Measurements from ENCODE around the gene KXD1. TPM values are rescaled to one million over a fixed set of nuclear protein-coding genes. Genes with fewer than 3 reads are reported as not detected.

The KXD1 gene
- total RNA-seq, 1 donor from 2014 or later = 124 TPM

- intact Hi-C loops (cut with micrococcal nuclease) = no loop called here
- Mint-ChIP-seq H3K27me3 (no peaks in the 10 kb centered on the region), H3K27ac (peak overlapping the region; percentile 88), H3K4me3 (peak overlapping the region; percentile 96), H3K4me1 (peaks cover 22% of the 10 kb centered on the region), H3K9me3 (no peaks in the 10 kb centered on the region), H3K36me3 (ENCODE audit: low read depth) (peaks cover 19% of the 10 kb centered on the region)
- peak; percentile 72 for DNase-seq
Observed at GRCh38 chr19:18541992-18542940, 15.4 kb upstream of the KXD1 start.

DNA sequence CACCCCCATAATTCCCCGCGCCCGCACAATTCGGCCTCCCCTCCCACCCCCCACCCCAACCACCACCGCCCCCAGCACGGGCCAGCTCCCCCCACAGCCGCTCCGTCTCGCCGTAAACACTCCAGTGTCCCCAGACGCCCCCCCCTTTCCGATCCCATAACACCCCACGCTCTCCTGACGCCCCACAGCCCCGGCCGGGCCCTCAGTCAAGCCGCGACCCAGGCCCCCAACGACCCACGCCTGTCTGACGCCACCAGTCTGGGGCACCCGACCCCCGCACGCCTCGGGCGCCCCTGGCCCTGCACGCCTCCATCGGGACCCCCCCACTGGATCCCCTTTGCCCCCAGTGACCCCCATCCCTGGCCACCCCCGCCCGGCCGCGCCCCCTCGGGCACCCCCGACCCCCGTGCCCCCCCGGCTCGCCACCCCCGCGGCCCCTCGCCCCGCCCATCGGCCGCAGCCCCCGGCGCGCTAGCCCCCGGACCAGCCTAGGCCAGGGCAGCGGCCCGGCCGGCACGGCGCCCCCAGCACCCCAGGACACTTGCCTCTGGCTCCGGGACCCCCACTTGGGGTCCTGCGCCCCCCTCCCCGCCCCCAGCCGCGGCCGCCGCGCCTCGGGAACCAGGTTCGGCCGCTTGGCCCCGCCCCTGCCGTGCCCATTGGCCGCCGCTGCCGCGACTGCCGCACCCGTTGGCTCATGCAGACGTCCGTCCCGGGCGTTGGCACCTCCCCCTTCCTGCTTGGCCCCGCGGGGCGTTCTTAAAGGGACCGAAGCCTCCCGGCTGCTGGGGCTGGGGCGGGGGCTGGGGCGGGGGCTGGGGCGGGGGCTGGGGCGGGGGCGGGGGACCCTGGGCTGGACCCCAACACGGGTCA lies 14.5 kb upstream of the KXD1 start, which contains the start of gene FKBP8:
FKBP8 (minus strand) TSS at position 633 of the 873 bp plus-strand sequence. CDS start 1,603 bp downstream, outside the sequence.
- Mint-ChIP-seq H3K4me1 (peaks cover 22% of the 10 kb centered on the region), H3K36me3 (ENCODE audit: low read depth) (peaks cover 15% of the 10 kb centered on the region), H3K9me3 (no peaks in the 10 kb centered on the region), H3K4me3 (peak within 1 kb of the TSS; percentile 99), H3K27me3 (no peaks in the 10 kb centered on the region), H3K27ac (peak within 1 kb of the TSS; percentile 99)
- DNase-seq = peak; percentile 99
- intact Hi-C loops (cut with micrococcal nuclease) = no loop called here

GRCh38 chr19:18543814-18544475 lies 13.7 kb upstream of the KXD1 start:
- intact Hi-C loops (cut with micrococcal nuclease) = loop anchor here (1.0 kb wide), 6 partner anchors 13 to 375 kb away; partner anchors contain the start of genes COPE, DDX49, ELL and KXD1
- peak; percentile 96 for DNase-seq
- peak overlapping the region; percentile 99 for H3K4me3 Mint-ChIP-seq

DNA sequence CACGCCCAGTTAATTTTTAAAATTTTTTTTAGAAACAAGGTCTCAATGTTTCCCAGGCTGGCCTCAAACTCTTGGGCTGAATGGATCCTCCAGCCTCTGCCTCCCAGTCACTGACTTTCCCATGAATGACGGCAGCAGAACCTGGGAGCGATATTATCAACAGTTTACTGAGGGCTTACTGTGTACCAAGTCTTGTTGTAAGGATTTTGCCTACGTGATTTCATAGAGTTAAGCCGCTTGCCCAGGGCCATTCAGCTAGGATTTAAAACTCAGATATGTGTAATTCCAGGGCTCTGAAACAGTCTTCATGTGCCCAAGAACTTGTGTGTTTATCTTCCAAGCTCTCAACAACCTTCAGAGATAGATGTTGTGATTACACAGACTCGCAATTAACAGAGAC lies 6.0 kb upstream of the KXD1 start:
- no peak for DNase-seq
- Mint-ChIP-seq H3K4me3 (no peak overlapping the region), H3K27ac (no peak overlapping the region), H3K9me3 (no peaks in the 10 kb centered on the region), H3K36me3 (ENCODE audit: low read depth) (no peaks in the 10 kb centered on the region), H3K4me1 (no peaks in the 10 kb centered on the region), H3K27me3 (no peaks in the 10 kb centered on the region)
- intact Hi-C loops (cut with micrococcal nuclease) = no loop called here

More at GRCh38 chr19:18543814-18544475, 13.7 kb upstream of the KXD1 start:
- no peaks in the 10 kb centered on the region for H3K9me3 Mint-ChIP-seq
- H3K4me1 Mint-ChIP-seq = peaks cover 22% of the 10 kb centered on the region
- peak overlapping the region; percentile 99 for H3K27ac Mint-ChIP-seq
- H3K27me3 Mint-ChIP-seq = no peaks in the 10 kb centered on the region
- H3K36me3 Mint-ChIP-seq (ENCODE audit: low read depth) = peaks cover 12% of the 10 kb centered on the region

DNA sequence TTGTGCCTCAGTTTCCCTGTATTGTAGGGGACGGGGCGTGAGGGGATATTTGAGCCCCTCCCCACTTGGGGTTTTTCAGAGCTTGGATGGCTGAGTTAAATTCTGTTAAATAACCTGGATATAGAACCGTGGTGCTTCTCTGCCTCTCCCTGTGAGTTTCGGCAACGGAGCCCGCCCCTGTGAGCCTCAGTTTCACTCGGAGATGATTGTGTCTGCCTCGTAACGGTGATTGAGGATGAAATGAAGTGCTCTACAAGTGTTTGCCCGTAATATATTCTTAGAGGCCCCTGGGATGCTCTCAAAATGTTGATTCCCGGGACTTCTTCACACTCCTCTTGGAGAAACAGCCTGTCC lies 509 bp downstream of the KXD1 start:
- H3K9me3 Mint-ChIP-seq = no peaks in the 10 kb centered on the region
- no peak for DNase-seq
- H3K27me3 Mint-ChIP-seq = no peaks in the 10 kb centered on the region
- H3K4me3 Mint-ChIP-seq = peak overlapping the region; percentile 97
- peak overlapping the region; percentile 93 for H3K27ac Mint-ChIP-seq
- peaks cover 18% of the 10 kb centered on the region for H3K36me3 Mint-ChIP-seq (ENCODE audit: low read depth)
- intact Hi-C loops (cut with micrococcal nuclease) = loop anchor here (5.0 kb wide), 1 partner anchor 359 kb away; the partner anchor contains the start of genes COPE and DDX49
- peaks cover 18% of the 10 kb centered on the region for H3K4me1 Mint-ChIP-seq

DNA sequence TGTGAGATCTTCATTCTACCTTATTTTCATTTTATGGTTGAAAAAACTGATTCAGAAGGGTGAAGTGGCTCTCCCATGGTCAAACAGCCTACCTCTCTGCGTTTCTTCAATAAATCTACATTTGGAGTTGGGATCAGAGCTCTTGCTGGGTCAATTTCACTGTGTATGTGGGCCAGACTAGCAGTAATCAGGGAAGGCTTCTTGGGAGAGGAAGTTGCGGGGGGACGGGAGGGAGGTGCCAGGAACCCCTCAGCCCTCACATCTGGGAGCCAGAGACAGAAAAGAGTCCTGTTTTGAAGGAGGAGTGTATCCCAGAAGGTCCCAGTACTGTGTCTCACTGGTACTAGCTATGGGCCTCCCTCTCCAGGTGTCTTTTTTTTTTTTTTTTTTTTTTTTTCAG lies 934 bp downstream of the KXD1 start:
- peak overlapping the region; percentile 97 for H3K4me3 Mint-ChIP-seq
- intact Hi-C loops (cut with micrococcal nuclease) = loop anchor here (5.0 kb wide), 1 partner anchor 359 kb away; the partner anchor contains the start of genes COPE and DDX49

GRCh38 chr19:18559685-18560084 lies 2.0 kb downstream of the KXD1 start:
- Mint-ChIP-seq H3K27me3 (no peaks in the 10 kb centered on the region), H3K4me1 (peaks cover 18% of the 10 kb centered on the region), H3K27ac (peak overlapping the region; percentile 93), H3K4me3 (peak overlapping the region; percentile 97), H3K9me3 (no peaks in the 10 kb centered on the region), H3K36me3 (ENCODE audit: low read depth) (peaks cover 28% of the 10 kb centered on the region)
- no peak for DNase-seq
- intact Hi-C loops (cut with micrococcal nuclease) = loop anchor here (5.0 kb wide), 1 partner anchor 358 kb away; the partner anchor contains the start of genes COPE and DDX49

More for the DNA sequence above, 934 bp downstream of the KXD1 start:
- Mint-ChIP-seq H3K4me1 (peaks cover 18% of the 10 kb centered on the region), H3K27ac (peak overlapping the region; percentile 93), H3K36me3 (ENCODE audit: low read depth) (peaks cover 19% of the 10 kb centered on the region), H3K9me3 (no peaks in the 10 kb centered on the region), H3K27me3 (no peaks in the 10 kb centered on the region)
- DNase-seq = peak; percentile 65

GRCh38 chr19:18562086-18562485 lies 4.4 kb downstream of the KXD1 start:
- Mint-ChIP-seq H3K4me1 (peaks cover 18% of the 10 kb centered on the region), H3K9me3 (no peaks in the 10 kb centered on the region), H3K4me3 (no peak overlapping the region), H3K36me3 (ENCODE audit: low read depth) (peaks cover 47% of the 10 kb centered on the region), H3K27me3 (no peaks in the 10 kb centered on the region), H3K27ac (no peak overlapping the region)
- intact Hi-C loops (cut with micrococcal nuclease) = no loop called here
- DNase-seq = no peak

- DNase-seq = no peak
- Mint-ChIP-seq H3K4me1 (peaks cover 6% of the 10 kb centered on the region), H3K36me3 (ENCODE audit: low read depth) (peaks cover 65% of the 10 kb centered on the region), H3K27ac (no peak overlapping the region), H3K9me3 (no peaks in the 10 kb centered on the region), H3K27me3 (no peaks in the 10 kb centered on the region), H3K4me3 (no peak overlapping the region)
- intact Hi-C loops (cut with micrococcal nuclease) = no loop called here
Observed at GRCh38 chr19:18566953-18567352, 9.3 kb downstream of the KXD1 start.

DNA sequence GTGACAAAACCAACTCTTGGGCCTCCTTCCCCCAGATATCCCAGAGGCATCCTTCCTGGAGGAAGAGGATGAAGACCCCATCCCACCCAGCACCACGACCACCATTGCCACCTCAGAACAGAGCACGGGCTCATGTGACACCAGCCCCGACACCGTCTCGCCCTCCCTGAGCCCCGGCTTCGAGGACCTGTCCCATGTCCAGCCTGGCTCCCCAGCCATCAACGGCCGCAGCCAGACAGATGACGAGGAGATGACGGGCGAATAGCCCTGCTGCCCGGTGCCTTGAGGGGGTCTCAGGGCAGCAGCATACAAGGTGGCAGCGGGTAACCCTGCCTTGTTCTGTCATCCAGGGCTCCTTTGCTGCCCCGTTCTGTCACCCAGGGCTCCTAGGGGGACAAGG lies 10.7 kb downstream of the KXD1 start:
- intact Hi-C loops (cut with micrococcal nuclease) = no loop called here
- Mint-ChIP-seq H3K9me3 (no peaks in the 10 kb centered on the region), H3K27ac (no peak overlapping the region), H3K4me3 (no peak overlapping the region), H3K36me3 (ENCODE audit: low read depth) (peaks cover 72% of the 10 kb centered on the region), H3K4me1 (peaks cover 16% of the 10 kb centered on the region), H3K27me3 (no peaks in the 10 kb centered on the region)
- DNase-seq = no peak

DNA sequence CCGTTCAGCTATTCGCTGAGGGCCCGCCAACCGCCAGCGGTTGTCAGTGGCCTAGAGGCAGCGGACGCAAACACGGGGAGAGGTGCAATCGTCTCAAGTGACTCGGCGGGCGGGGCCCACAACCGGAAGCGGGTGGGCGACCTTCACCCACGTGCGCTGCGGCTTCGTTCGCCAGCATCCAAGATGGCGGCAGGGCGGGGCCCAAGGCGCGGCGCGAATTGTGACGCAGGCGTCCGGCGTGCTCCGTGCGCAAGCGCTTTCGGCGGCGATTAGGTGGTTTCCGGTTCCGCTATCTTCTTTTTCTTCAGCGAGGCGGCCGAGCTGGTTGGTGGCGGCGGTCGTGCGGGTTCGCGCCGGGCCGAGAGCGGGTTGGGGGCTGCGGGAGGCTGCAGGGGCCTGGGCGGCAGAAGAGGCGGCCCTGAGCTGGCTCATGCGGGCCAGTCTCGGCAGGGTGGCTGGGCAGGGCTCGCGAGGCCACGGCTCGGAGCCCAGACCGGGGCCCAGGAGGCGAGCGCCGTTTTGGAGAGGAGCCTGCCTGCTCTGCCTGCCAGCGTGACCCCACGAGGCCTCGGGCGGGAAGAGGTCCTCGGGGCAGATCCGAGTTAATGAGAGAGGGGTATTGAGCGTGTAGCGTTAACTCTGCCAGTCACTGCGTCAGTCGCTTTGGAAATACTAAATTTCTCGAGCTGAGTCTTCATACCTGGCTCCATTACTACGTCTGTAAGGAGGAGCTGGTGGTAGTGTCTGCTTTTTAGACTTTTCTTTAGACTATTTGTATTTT lies 14.1 kb downstream of the KXD1 start, which contains the start of gene UBA52:
UBA52 (plus strand) TSS at position 294 of the 781 bp plus-strand sequence. CDS start 1,444 bp downstream, outside the sequence.
- intact Hi-C loops (cut with micrococcal nuclease) = loop anchor here (1.0 to 5.0 kb wide), 6 partner anchors 14 to 348 kb away; partner anchors contain the start of genes COPE, DDX49, ELL and KXD1
- peaks cover 73% of the 10 kb centered on the region for H3K36me3 Mint-ChIP-seq (ENCODE audit: low read depth)

GRCh38 chr19:18574691-18575291 lies 17.1 kb downstream of the KXD1 start:
- H3K9me3 Mint-ChIP-seq = no peaks in the 10 kb centered on the region
- H3K27ac Mint-ChIP-seq = no peak overlapping the region
- no peak for DNase-seq
- peak overlapping the region; percentile 10 for H3K4me3 Mint-ChIP-seq
- H3K4me1 Mint-ChIP-seq = peaks cover 29% of the 10 kb centered on the region
- intact Hi-C loops (cut with micrococcal nuclease) = loop anchor here (5.0 kb wide), 1 partner anchor 97 kb away; no protein-coding TSS in a partner anchor
- H3K36me3 Mint-ChIP-seq (ENCODE audit: low read depth) = peaks cover 67% of the 10 kb centered on the region
- H3K27me3 Mint-ChIP-seq = no peaks in the 10 kb centered on the region

More for the DNA sequence above, 14.1 kb downstream of the KXD1 start, which contains the start of gene UBA52:
- H3K27me3 Mint-ChIP-seq = no peaks in the 10 kb centered on the region
- no peaks in the 10 kb centered on the region for H3K9me3 Mint-ChIP-seq
- H3K4me3 Mint-ChIP-seq = peak within 1 kb of the TSS; percentile 99
- peak; percentile 100 for DNase-seq
- H3K27ac Mint-ChIP-seq = peak within 1 kb of the TSS; percentile 95
- H3K4me1 Mint-ChIP-seq = peaks cover 24% of the 10 kb centered on the region

Measured in activated CD4-positive, alpha-beta T cell treated with anti-CD3 and anti-CD28 coated beads, Interleukin-2, amount 10 ng/mL, durations not matched to agents 24 days and 14 days (primary cell).